ENCODE data around the gene PRR20G.

PRR20G gene

GRCh38 chr3:127262533-127262932 lies 25.3 kb downstream of the PRR20G start:
- DNase-seq: no peak

GRCh38 chr3:127261925-127262324 lies 25.9 kb downstream of the PRR20G start:
- no peak for DNase-seq

- DNase-seq: no peak
Measured at GRCh38 chr3:127260826-127261555, 26.9 kb downstream of the PRR20G start.

GRCh38 chr3:127260416-127260815 lies 27.4 kb downstream of the PRR20G start:
- DNase-seq: no peak

- no peak for DNase-seq
Measured at GRCh38 chr3:127259882-127260281, 28.0 kb downstream of the PRR20G start.

GRCh38 chr3:127258733-127259132 lies 29.1 kb downstream of the PRR20G start:
- DNase-seq: no peak

- DNase-seq: no peak
Measured at GRCh38 chr3:127257351-127257750, 30.5 kb downstream of the PRR20G start.

- DNase-seq: peak in 1 of 2 donors; percentile 3
Measured at GRCh38 chr3:127256733-127257271, 31.0 kb downstream of the PRR20G start.

- DNase-seq: no peak
Measured at GRCh38 chr3:127256138-127256537, 31.7 kb downstream of the PRR20G start.

GRCh38 chr3:127255516-127255915 lies 32.3 kb downstream of the PRR20G start:
- no peak for DNase-seq

GRCh38 chr3:127254730-127255129 lies 33.1 kb downstream of the PRR20G start:
- peak; percentile 13 to 41 for DNase-seq

- no peak for DNase-seq
Measured at GRCh38 chr3:127254033-127254644, 33.7 kb downstream of the PRR20G start.

GRCh38 chr3:127253491-127253890 lies 34.4 kb downstream of the PRR20G start:
- DNase-seq: no peak

- no peak for DNase-seq
Measured at GRCh38 chr3:127252446-127252845, 35.4 kb downstream of the PRR20G start.

- no peak for DNase-seq
Measured at GRCh38 chr3:127250032-127250431, 37.8 kb downstream of the PRR20G start.

- DNase-seq: no peak
Measured at GRCh38 chr3:127247292-127247691, 40.6 kb downstream of the PRR20G start.

GRCh38 chr3:127238602-127239001 lies 49.2 kb downstream of the PRR20G start:
- DNase-seq: no peak

- no peak for DNase-seq
Measured at GRCh38 chr3:127237835-127238234, 50.0 kb downstream of the PRR20G start.

- DNase-seq: no peak
Measured at GRCh38 chr3:127235706-127236105, 52.1 kb downstream of the PRR20G start.

GRCh38 chr3:127234778-127235177 lies 53.1 kb downstream of the PRR20G start:
- DNase-seq: no peak

Data from inflammatory macrophage (primary cell).